Measurements from ENCODE around the gene INSR.

INSR gene

DNA sequence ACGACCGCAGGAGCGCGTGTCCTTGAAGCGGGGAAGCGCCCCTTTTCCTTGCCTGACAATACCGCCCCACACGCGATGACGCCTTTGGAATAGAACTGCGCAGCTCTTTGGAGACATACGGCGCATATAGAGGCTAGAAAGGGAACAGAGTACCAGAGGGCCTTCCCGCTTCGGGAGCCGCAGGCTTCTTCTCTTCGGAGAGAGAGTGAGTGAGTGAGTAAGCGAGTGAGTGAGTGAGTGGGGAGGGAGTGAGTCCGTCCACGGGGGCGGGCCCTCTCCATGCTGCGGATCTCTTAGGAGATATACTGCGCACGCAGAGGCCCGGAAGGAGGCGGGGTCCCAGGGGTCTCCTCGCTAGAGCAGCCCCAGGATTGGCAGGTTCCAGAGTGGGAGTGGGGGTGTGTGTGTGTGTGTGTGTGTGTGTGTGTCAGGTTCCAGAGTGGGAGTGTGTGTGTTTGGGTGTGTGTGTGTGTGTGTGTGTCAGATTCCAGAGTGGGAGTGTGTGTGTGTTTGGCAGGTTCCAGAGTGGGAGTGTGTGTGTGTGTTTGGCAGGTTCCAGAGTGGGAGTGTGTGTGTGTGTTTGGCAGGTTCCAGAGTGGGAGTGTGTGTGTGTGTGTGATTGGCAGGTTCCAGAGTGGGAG is 97.0 kb downstream of the INSR start (continued):
- TF ChIP-seq, protein P1, sequence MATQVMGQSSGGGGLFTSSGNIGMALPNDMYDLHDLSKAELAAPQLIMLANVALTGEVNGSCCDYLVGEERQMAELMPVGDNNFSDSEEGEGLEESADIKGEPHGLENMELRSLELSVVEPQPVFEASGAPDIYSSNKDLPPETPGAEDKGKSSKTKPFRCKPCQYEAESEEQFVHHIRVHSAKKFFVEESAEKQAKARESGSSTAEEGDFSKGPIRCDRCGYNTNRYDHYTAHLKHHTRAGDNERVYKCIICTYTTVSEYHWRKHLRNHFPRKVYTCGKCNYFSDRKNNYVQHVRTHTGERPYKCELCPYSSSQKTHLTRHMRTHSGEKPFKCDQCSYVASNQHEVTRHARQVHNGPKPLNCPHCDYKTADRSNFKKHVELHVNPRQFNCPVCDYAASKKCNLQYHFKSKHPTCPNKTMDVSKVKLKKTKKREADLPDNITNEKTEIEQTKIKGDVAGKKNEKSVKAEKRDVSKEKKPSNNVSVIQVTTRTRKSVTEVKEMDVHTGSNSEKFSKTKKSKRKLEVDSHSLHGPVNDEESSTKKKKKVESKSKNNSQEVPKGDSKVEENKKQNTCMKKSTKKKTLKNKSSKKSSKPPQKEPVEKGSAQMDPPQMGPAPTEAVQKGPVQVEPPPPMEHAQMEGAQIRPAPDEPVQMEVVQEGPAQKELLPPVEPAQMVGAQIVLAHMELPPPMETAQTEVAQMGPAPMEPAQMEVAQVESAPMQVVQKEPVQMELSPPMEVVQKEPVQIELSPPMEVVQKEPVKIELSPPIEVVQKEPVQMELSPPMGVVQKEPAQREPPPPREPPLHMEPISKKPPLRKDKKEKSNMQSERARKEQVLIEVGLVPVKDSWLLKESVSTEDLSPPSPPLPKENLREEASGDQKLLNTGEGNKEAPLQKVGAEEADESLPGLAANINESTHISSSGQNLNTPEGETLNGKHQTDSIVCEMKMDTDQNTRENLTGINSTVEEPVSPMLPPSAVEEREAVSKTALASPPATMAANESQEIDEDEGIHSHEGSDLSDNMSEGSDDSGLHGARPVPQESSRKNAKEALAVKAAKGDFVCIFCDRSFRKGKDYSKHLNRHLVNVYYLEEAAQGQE (tag by site-specific recombination; IDR thresholded peaks at IDR 0.05): 0 out of 2 replicates have a peak, but pooled peaks have one; percentile 30
- TF ChIP-seq ZNF354C (tag by site-specific recombination; IDR thresholded peaks at IDR 0.05; ENCODE audit: borderline replicate concordance, low read depth) (no peak), ZNF157 (tag by site-specific recombination; IDR thresholded peaks at IDR 0.05) (no peak), ZNF37A (tag by site-specific recombination; IDR thresholded peaks at IDR 0.05) (no peak), ZBTB17 (tag by site-specific recombination; IDR thresholded peaks at IDR 0.05) (peak; percentile 69), ZNF394 (tag by site-specific recombination; IDR thresholded peaks at IDR 0.05; ENCODE audit: borderline replicate concordance) (peak; percentile 77), KLF7 (tag by site-specific recombination; IDR thresholded peaks at IDR 0.05; ENCODE audit: borderline replicate concordance) (peak; percentile 83), ZNF174 (tag by site-specific recombination; IDR thresholded peaks at IDR 0.05) (no peak), HOXA7 (CRISPR knock-in tag; IDR thresholded peaks at IDR 0.05; ENCODE audit: borderline replicate concordance) (no peak), ZNF335 (tag by site-specific recombination; conservative IDR thresholded peaks at IDR 0.05) (no peak; the same call in 1 of the 2 replicates), ZNF521 (tag by site-specific recombination; IDR thresholded peaks at IDR 0.05) (no peak), KLF9 (tag by site-specific recombination; IDR thresholded peaks at IDR 0.05; ENCODE audit: low read depth) (peak; percentile 95), ZNF549 (tag by site-specific recombination; IDR thresholded peaks at IDR 0.05) (no peak), ZNF274 (IDR thresholded peaks at IDR 0.05; ENCODE audit: low read length) (no peak), ZNF274 (tag by site-specific recombination; IDR thresholded peaks at IDR 0.05; ENCODE audit: borderline replicate concordance) (no peak), SCRT2 (tag by site-specific recombination; IDR thresholded peaks at IDR 0.05) (no peak), ZNF792 (tag by site-specific recombination; IDR thresholded peaks at IDR 0.05) (no peak), ZFHX2 (tag by site-specific recombination; conservative IDR thresholded peaks at IDR 0.05) (peak; percentile 83), ZNF19 (tag by site-specific recombination; IDR thresholded peaks at IDR 0.05; ENCODE audit: low read depth) (no peak), ZNF658 (tag by site-specific recombination; IDR thresholded peaks at IDR 0.05) (no peak), ZNF16 (tag by site-specific recombination; IDR thresholded peaks at IDR 0.05; ENCODE audit: low read depth) (no peak), ZNF544 (tag by site-specific recombination; IDR thresholded peaks at IDR 0.05) (no peak), ZBTB7A (tag by site-specific recombination; IDR thresholded peaks at IDR 0.05; ENCODE audit: low read depth) (peak; percentile 59; the same call in 1 of the 2 replicates), MZF1 (tag by site-specific recombination; IDR thresholded peaks at IDR 0.05; ENCODE audit: borderline replicate concordance) (no peak), ZFP37 (tag by site-specific recombination; IDR thresholded peaks at IDR 0.05) (no peak), ZNF221 (tag by site-specific recombination; IDR thresholded peaks at IDR 0.05; ENCODE audit: borderline replicate concordance) (no peak), ZNF664 (tag by site-specific recombination; IDR thresholded peaks at IDR 0.05) (0 out of 2 replicates have a peak, but pooled peaks have one; percentile 7), MEIS1 (CRISPR knock-in tag; IDR thresholded peaks at IDR 0.05; ENCODE audit: borderline replicate concordance) (no peak), ZSCAN16 (tag by site-specific recombination; IDR thresholded peaks at IDR 0.05) (no peak)
- TF ChIP-seq, protein P2, sequence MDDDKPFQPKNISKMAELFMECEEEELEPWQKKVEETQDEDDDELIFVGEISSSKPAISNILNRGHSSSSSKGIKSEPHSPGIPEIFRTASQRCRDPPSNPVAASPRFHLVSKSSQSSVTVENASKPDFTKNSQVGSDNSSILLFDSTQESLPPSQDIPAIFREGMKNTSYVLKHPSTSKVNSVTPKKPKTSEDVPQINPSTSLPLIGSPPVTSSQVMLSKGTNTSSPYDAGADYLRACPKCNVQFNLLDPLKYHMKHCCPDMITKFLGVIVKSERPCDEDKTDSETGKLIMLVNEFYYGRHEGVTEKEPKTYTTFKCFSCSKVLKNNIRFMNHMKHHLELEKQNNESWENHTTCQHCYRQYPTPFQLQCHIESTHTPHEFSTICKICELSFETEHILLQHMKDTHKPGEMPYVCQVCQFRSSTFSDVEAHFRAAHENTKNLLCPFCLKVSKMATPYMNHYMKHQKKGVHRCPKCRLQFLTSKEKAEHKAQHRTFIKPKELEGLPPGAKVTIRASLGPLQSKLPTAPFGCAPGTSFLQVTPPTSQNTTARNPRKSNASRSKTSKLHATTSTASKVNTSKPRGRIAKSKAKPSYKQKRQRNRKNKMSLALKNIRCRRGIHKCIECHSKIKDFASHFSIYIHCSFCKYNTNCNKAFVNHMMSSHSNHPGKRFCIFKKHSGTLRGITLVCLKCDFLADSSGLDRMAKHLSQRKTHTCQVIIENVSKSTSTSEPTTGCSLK (tag by site-specific recombination; IDR thresholded peaks at IDR 0.05): no peak
- TF ChIP-seq, protein P3, sequence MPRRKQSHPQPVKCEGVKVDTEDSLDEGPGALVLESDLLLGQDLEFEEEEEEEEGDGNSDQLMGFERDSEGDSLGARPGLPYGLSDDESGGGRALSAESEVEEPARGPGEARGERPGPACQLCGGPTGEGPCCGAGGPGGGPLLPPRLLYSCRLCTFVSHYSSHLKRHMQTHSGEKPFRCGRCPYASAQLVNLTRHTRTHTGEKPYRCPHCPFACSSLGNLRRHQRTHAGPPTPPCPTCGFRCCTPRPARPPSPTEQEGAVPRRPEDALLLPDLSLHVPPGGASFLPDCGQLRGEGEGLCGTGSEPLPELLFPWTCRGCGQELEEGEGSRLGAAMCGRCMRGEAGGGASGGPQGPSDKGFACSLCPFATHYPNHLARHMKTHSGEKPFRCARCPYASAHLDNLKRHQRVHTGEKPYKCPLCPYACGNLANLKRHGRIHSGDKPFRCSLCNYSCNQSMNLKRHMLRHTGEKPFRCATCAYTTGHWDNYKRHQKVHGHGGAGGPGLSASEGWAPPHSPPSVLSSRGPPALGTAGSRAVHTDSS (tag by site-specific recombination; IDR thresholded peaks at IDR 0.05): no peak
- TF ChIP-seq, protein P4, sequence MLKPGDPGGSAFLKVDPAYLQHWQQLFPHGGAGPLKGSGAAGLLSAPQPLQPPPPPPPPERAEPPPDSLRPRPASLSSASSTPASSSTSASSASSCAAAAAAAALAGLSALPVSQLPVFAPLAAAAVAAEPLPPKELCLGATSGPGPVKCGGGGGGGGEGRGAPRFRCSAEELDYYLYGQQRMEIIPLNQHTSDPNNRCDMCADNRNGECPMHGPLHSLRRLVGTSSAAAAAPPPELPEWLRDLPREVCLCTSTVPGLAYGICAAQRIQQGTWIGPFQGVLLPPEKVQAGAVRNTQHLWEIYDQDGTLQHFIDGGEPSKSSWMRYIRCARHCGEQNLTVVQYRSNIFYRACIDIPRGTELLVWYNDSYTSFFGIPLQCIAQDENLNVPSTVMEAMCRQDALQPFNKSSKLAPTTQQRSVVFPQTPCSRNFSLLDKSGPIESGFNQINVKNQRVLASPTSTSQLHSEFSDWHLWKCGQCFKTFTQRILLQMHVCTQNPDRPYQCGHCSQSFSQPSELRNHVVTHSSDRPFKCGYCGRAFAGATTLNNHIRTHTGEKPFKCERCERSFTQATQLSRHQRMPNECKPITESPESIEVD (tag by site-specific recombination; IDR thresholded peaks at IDR 0.05): no peak
